GM21381 (cell line): ENCODE data around the gene CRY2.
A peak's percentile ranks its signal among the peaks of the same experiment; 100 is the strongest.

Experiments
- ATAC-seq: cut with Tn5 transposase; IDR thresholded peaks from one replicate; pipeline ENCODE4 v1.9.1; 2021; ENCODE audit warnings: mild to moderate bottlenecking, moderate library complexity; ENCODE audit not compliant: unreplicated experiment

Gene CRY2

GRCh38 chr11:45917286-45917622, 70.0 kb downstream of the CRY2 start:
- peak; percentile 1 for ATAC-seq

- peak; percentile 88 for ATAC-seq
Measured at GRCh38 chr11:45917623-45918330, 70.5 kb downstream of the CRY2 start, which contains the start of gene PEX16. Gene PEX16, minus strand, starts transcription at chr11:45917877. Its CDS starts 66 bp downstream, at chr11:45917811.

GRCh38 chr11:45918331-45918941, 71.2 kb downstream of the CRY2 start:
- no peak for ATAC-seq

GRCh38 chr11:45918962-45919675, 71.8 kb downstream of the CRY2 start:
- ATAC-seq = no peak

- ATAC-seq = no peak
Measured at GRCh38 chr11:45919806-45920530, 72.7 kb downstream of the CRY2 start.

- ATAC-seq = no peak
Measured at GRCh38 chr11:45920531-45921477, 73.5 kb downstream of the CRY2 start.

- ATAC-seq = no peak
Measured at GRCh38 chr11:45921561-45922424, 74.5 kb downstream of the CRY2 start.

GRCh38 chr11:45922425-45923082, 75.3 kb downstream of the CRY2 start, which contains the start of gene LARGE2:
Gene LARGE2, plus strand, starts transcription at chr11:45922656. Its CDS starts 227 bp downstream, at chr11:45922883.
- ATAC-seq = no peak

GRCh38 chr11:45924036-45924915, 77.0 kb downstream of the CRY2 start:
- ATAC-seq = no peak

- ATAC-seq = no peak
Measured at GRCh38 chr11:45924927-45925326, 77.7 kb downstream of the CRY2 start.

GRCh38 chr11:45925550-45925949, 78.3 kb downstream of the CRY2 start:
- ATAC-seq = no peak

- ATAC-seq = no peak
Measured at GRCh38 chr11:45926001-45926401, 78.7 kb downstream of the CRY2 start.

GRCh38 chr11:45926536-45927331, 79.5 kb downstream of the CRY2 start:
- ATAC-seq = no peak

- ATAC-seq = no peak
Measured at GRCh38 chr11:45927332-45927683, 80.0 kb downstream of the CRY2 start.

GRCh38 chr11:45927684-45928413, 80.6 kb downstream of the CRY2 start:
- no peak for ATAC-seq

- no peak for ATAC-seq
Measured at GRCh38 chr11:45928535-45929215, 81.4 kb downstream of the CRY2 start.
